IPS-NIHi7 (cell line): ENCODE data around the gene RAB30.
"Not testable (repeated sequence)": the region's sequence is repeated elsewhere in the genome, so short reads cannot be mapped to it uniquely, and the experiment has no call there.

Experiments
- DNase-seq: peaks from one replicate; pipeline ENCODE4 v3.0.0; 2012; ENCODE audit warnings: mixed read lengths; ENCODE audit errors: extremely low spot score

RAB30 gene

DNA sequence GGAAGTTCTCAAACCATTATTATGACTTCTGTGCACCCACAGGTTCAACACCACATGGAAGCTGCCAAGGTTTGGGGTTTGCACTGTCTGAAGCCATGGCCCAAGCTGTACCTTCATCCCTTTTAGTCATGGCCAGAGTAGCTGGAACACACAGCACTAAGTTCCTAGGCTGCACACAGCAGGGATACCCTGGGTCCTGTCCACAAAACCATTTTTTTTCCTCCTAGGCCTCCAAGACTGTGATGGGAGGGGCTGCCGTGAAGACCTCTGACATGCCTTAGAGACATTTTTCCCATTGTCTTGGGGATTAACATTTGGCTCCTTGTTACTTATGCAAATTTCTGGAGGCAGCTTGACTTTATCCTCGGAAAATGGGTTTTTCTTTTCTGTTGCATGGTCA, 127.5 kb downstream of the RAB30 start:
- no peak for DNase-seq

DNA sequence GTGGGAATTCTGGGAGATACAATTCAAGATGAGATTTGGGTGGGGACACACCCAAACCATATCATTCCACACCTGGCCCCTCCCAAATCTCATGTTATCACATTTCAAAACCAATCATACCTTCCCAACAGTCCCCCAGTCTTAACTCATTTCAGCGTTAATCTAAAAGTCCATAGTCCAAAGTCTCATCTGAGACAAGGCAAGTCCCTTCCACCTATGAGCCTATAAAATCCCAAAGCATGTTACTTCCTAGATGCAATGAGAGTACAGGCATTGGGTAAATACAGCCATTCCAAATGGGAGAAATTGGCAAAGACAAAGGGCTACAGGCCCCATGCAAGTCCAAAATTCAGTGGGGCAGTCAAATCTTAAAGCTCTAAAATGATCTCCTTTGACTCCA, 128.3 kb downstream of the RAB30 start:
- DNase-seq, result not testable (repeated sequence)

DNA sequence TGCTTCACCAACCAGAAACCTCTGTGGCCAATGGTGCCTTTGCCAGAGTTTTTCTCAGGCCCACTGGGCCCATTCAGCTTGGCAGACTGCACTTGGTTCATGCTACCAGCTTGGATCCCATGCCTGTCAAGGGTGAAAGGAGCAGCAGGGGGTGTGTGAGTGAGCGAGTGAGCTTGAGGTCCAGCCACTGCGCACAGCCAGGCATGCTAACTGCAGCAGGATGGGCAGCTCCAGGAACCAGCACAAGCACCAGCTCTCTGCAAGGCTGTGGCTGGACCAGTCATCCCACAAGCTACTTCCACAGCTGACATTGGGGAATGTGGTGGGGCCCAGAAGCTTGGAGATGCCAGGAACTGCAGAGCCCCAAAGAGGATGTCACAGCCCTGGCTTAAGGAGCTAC, 129.3 kb downstream of the RAB30 start:
- no peak for DNase-seq

DNA sequence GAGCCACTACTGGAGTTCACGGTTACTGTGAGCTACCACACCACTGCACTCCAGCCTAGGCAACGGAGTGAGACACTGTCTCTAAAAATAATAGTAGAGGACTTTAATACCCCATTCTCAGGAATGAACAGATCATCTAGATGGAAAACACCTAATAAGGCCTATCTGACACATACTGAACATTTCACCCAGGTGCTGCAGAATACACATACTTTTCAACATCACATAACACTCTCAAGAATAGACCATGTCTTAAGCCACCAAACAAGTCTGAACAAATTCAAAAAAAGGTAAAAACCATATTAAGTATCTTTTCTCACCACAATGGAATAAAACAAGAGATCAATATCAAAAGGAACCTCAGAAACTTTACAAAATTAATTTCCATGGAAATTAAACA, 132.2 kb downstream of the RAB30 start:
- no peak for DNase-seq

DNA sequence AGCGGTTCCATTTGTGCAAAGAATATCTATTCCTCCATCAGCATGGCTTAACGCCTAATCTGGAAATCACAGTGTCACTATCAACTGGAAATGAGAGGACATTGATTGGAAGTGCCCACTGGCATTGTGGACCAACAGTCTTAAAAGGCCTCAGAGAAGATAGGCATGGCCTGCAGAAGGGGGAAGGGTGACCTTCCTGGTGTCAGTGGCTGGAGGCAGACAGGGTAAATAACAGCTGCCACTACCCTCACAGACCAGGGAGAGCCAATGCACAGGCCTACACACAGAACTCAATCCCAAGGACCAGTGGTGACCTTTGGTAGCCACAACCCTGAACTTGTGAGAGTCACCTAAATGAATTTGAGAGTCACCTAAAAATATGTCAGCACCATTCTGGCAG, 134.1 kb downstream of the RAB30 start:
- no peak for DNase-seq

DNA sequence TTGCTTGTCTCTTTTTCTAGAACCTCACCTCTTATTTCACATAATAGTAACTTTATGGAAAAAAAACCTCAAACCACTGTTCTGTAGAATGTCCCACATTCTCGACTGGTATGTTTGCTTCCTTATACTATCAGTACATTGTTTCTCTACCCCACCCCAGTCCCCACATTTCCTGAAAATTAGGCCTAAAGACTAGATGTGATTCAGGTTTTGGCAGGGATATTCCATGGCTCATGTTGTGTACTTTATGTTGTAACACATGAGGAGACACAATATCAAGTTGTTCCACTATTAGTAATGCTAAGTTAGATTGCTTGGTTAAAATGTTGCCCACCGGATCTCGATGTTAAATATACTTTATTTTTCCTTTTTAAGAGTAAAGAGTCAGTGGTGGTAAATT, 135.4 kb downstream of the RAB30 start:
- DNase-seq, result no peak

DNA sequence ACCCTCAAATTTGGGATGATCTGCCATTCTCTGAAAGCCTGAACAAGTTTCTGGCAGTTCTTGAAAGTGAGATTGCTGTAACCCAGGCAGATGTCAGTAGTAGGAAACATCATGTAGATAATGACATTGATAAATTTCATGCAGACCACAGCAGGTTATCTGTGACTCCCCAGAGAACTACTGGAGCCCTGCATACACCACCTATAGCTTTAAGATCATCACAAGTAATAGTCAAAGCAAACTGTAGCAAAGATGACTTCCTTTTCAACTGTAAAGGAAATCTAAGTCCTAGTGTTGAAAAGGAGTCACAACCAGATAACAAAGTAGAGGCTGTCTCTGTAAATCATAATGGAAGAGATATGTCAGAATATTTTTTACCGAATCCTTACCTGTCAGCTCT, 139.1 kb downstream of the RAB30 start:
- no peak for DNase-seq

DNA sequence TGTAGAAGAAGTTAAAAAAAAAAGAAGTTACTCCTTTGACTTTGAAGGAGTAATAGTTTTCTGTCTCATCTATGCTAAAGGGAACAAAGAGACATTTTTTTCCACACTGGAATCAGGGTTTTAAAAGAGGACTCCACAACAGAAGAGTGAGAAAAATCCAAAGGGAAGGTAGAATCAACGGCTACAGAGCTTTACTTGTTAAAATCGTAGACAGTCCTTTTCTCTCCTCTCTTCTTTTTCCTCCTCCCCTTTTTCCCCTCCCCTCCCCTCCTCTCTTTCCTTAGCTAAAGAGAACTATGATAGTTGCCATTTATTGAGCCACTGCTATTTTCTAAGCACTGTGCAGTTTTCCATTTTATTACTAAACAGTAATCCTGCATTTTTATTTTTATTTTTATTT, 141.0 kb downstream of the RAB30 start:
- no peak for DNase-seq

DNA sequence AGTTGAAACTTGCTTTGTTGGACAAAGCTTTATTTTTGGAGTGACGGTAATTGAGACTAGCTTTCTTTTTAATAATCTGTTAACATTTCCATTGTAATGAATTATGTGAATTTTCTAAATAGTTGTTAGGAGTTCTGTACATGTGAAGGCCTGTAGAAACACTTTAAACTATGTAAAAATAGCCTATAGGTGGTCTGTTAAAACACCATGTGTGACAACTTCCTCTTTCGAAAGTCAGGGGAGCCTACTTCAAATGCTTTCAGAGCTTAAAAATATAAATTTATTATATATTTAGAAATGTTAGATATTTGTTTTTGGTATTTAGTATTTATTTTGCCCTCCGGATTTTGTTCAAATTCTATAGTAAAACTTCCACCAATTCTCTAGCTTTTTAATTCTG, 141.5 kb downstream of the RAB30 start:
- DNase-seq, result no peak

DNA sequence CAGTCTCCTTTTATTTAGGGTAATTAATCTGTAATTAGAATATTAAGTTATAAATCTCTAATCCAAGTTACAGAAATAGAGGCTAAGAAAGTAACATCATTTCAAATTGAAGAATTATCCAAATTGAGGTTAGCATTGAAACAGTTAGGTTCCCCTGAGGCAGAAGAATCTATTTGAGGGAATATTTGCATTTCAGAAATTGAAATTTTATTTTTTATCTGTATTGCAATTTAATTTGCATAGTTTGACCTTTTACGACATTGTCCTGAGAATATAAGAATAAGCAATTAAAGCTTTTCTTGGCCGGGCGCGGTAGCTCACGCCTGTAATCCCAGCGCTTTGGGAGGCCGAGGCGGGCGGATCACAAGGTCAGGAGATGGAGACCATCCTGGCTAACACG, 142.6 kb downstream of the RAB30 start:
- no peak for DNase-seq

DNA sequence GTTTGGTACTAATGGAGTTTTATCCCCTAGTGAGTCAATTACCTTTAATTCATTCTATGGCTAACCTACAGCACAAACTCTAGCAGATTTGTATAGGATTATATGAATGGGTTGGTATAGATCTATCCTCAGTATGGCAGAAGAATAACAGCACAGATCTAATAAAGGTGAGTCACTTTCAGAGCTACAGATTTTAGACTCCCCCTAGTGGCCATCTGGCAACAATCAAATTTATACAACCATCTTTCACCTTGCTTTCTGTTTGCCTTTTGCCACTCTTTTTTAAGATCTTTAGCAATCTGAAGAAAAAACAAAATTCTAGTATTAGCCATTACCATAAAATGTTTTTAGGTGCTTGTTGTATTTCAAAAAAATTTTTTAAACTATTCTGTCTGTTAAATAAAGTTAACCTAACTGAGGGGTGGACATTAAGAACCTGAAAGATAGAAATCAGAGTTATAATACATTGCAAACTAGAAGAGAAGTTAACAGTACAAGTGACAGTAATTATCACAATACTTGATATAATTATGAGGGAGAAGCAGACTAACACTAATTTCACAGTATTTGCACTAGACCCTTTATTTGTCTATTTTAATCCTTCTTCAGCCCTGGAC, 144.3 kb downstream of the RAB30 start:
- DNase-seq, result peak; percentile 51

DNA sequence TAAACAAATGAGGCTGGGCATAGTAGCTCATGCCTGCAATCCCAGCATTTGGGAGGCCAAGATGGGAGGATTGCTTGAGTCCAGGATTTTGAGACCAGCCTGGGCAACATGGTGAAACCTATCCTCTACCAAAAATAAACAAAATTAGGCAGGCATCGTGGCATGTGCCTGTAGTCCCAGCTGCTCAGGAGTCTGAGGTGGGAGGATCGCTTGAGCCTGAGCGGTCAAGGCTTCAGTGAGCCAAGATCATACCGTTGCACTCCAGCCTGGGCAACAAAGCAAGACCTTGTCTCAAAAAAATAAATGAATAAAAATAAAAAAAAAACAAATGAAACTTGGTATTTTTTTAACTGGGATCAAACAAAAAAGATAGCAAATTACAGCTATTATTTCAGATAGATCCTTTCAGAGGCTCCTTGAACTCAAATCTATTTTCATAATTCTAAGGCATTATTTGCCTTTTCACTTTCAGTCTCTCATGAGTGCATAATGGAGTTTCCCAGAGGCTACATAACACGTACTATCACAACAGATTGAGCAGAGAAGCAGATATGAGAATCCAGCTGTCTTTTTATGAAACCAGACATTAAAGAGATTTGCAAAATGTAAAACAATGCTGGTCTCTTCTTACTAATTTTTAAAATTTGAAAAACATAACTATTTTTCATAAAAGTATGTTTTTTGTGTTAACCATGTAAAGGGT, 147.0 kb downstream of the RAB30 start:
- DNase-seq, result no peak
